Heart left ventricle (tissue), 13 donors: ENCODE data around the gene RWDD3.

ENCODE experiments used
- CTCF ChIP-seq, 12 donors: fragments of 200-600 bp; sonication (generic) in 4 of 12; IDR thresholded peaks; one replicate each; pipeline versions ENCODE4 v1.5.0 to v1.8.0; 2018 to 2022; ENCODE audit warnings: antibody characterized with exemption in 12 of 12, mild to moderate bottlenecking in 5 of 12
- POLR2A ChIP-seq, 2 donors: fragments of 450-650 bp; IDR thresholded peaks; one replicate each; pipeline ENCODE4 v1.6.1; 2017; ENCODE audit warnings: antibody characterized with exemption in 2 of 2, mild to moderate bottlenecking in 2 of 2, moderate library complexity in 2 of 2
- donor health status: ischemic (EF 13 %, LVEDD 7.1; RV severe dilation, severe dysfunction).
- donor health status: DM: no; HTN: yes; CAD: no.
- donor health status: DM: no; HTN: no; CAD: no.
- donor health status: ischemic (EF 25% LVEDD 6.9; RV normal size, moderate dysfunction).
- donor health status: ischemic (EF 25% LVEDD 5.7; RV mildly dilated, moderate dysfunction).
- donor health status: ischemic (EF 35%, LVEDD 5.7; RV mildly dilated, moderate dysfunction).
- donor health status: nonischemic (EF 11% LVEDD 7.7; RV severe dilation, severe dysfunction).
- donor health status: DM: yes; HTN: yes; CAD: no.
- donor health status: PGD.
- donor health status: ischemic (EF 29% LVEDD 5.4; RV normal size, mild dysfunction).
- donor health status: nonischemic (EF 23%, LVEDD 6.1; RV moderate dilation, normal function).

GRCh38 chr1:95236784-95237575, 3.0 kb downstream of the RWDD3 start:
- no peak for TF ChIP-seq CTCF (IDR thresholded peaks at IDR 0.05)
- TF ChIP-seq POLR2A (IDR thresholded peaks at IDR 0.05), result no peak
